ENCODE measurements around the gene SEC11A. TPM values are rescaled to one million over a fixed set of nuclear protein-coding genes. Genes with fewer than 3 reads are reported as not detected.

SEC11A gene
- total RNA-seq, 1 experiment from 2014 or later: 192 TPM

DNA sequence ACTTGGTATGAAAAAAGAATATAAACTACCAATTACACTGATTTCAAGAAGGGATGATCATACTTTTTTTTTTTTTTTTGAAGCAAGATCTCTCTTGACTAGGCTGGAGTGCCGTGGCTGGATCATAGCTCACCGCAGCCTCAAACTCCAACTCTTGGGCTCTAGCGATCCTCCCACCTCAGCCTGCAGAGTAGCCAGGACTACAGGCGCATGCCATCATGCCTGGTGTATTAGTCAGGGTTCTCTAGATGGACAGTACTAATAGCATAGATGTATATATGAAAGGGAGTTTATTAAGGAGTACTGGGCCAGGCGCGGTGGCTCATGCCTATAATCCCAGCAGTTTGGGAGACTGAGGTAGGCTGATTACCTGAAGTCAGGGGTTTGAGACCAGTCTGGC is 11.5 kb upstream of the SEC11A start:
- Mint-ChIP-seq H3K4me3 (ENCODE audit: unreplicated experiment) (no peak overlapping the region), H3K36me3 (ENCODE audit: insufficient read depth, unreplicated experiment) (no peaks in the 10 kb centered on the region), H3K27ac (ENCODE audit: low read depth, unreplicated experiment) (no peak overlapping the region), H3K27me3 (ENCODE audit: insufficient read depth, unreplicated experiment) (no peaks in the 10 kb centered on the region), H3K4me1 (ENCODE audit: insufficient read depth, unreplicated experiment) (peaks cover 8% of the 10 kb centered on the region), H3K9me3 (ENCODE audit: unreplicated experiment) (no peaks in the 10 kb centered on the region)
- intact Hi-C loops (cut with micrococcal nuclease): no loop called here
- TF ChIP-seq, protein P1, sequence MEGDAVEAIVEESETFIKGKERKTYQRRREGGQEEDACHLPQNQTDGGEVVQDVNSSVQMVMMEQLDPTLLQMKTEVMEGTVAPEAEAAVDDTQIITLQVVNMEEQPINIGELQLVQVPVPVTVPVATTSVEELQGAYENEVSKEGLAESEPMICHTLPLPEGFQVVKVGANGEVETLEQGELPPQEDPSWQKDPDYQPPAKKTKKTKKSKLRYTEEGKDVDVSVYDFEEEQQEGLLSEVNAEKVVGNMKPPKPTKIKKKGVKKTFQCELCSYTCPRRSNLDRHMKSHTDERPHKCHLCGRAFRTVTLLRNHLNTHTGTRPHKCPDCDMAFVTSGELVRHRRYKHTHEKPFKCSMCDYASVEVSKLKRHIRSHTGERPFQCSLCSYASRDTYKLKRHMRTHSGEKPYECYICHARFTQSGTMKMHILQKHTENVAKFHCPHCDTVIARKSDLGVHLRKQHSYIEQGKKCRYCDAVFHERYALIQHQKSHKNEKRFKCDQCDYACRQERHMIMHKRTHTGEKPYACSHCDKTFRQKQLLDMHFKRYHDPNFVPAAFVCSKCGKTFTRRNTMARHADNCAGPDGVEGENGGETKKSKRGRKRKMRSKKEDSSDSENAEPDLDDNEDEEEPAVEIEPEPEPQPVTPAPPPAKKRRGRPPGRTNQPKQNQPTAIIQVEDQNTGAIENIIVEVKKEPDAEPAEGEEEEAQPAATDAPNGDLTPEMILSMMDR (IDR thresholded peaks at IDR 0.05; ENCODE audit: unreplicated experiment): no peak
- DNase-seq (ENCODE audit: unreplicated experiment): no peak
- ChIA-PET CTCF (no interaction called here), POLR2A (interaction anchor here (0.6 to 4.5 kb wide), 3 partner anchors 8 to 128 kb away, joined by 3 to 20 read pairs (median 4); partner anchors contain the start of gene SEC11A)
- BruUV-seq (replicated peaks): no TSS peak

DNA sequence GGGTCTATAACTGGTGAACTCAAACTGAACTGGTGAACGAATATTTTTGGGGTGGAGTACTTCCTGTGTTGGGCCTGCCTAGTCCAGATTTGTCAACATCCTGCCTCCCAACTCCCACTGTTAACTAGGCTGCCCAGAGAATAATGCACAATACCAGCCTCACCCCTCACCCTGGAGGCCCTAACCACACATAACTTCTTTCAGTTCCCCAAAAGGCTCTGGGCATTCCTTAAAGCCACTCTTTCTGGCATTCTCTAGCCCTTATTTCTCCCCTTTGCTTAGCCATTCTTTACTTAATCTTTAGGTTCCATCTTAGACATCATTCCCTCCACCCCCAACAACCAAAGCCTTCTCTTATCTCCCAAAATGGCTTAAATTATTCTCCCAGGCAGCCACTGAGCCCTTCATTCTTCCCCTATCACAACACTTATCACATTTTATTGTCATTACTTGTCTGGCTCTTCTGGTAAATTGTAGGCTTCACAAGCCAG is 9.1 kb upstream of the SEC11A start:
- H3K27ac Mint-ChIP-seq (ENCODE audit: low read depth, unreplicated experiment): no peak overlapping the region
- H3K36me3 Mint-ChIP-seq (ENCODE audit: insufficient read depth, unreplicated experiment): no peaks in the 10 kb centered on the region
- H3K27me3 Mint-ChIP-seq (ENCODE audit: insufficient read depth, unreplicated experiment): no peaks in the 10 kb centered on the region
- no peaks in the 10 kb centered on the region for H3K9me3 Mint-ChIP-seq (ENCODE audit: unreplicated experiment)
- BruUV-seq (replicated peaks): no TSS peak
- no peak for DNase-seq (ENCODE audit: unreplicated experiment)
- CTCF ChIA-PET: no interaction called here
- no peak overlapping the region for H3K4me3 Mint-ChIP-seq (ENCODE audit: unreplicated experiment)
- POLR2A ChIA-PET: interaction anchor here (0.6 to 4.5 kb wide), 3 partner anchors 8 to 22 kb away, joined by 3 to 20 read pairs (median 7); partner anchors contain the start of gene SEC11A
- TF ChIP-seq, protein P1 (IDR thresholded peaks at IDR 0.05; ENCODE audit: unreplicated experiment): no peak
- intact Hi-C loops (cut with micrococcal nuclease): no loop called here
- H3K4me1 Mint-ChIP-seq (ENCODE audit: insufficient read depth, unreplicated experiment): peaks cover 8% of the 10 kb centered on the region

DNA sequence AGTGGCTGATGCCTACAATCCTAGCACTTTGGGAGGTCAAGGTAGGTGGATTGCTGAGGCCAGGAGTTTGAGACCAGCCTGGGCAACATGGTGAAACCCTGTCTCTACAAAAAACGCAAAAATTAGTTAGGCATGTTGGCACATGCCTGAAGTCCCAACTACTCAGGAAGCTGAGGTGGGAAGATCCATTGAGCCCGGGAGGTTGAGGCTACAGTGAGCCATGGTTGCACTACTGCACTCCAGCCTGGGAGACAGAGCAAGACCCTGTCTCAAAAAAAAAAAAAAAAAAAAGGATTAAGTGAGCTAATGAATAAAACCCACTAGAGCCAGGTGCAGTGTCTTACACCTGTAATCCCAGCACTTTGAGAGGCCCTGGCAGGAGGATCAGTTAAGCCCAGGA is 6.7 kb upstream of the SEC11A start:
- intact Hi-C loops (cut with micrococcal nuclease): no loop called here
- Mint-ChIP-seq H3K27me3 (ENCODE audit: insufficient read depth, unreplicated experiment) (no peaks in the 10 kb centered on the region), H3K9me3 (ENCODE audit: unreplicated experiment) (no peaks in the 10 kb centered on the region), H3K4me1 (ENCODE audit: insufficient read depth, unreplicated experiment) (peaks cover 8% of the 10 kb centered on the region), H3K27ac (ENCODE audit: low read depth, unreplicated experiment) (no peak overlapping the region), H3K4me3 (ENCODE audit: unreplicated experiment) (no peak overlapping the region), H3K36me3 (ENCODE audit: insufficient read depth, unreplicated experiment) (no peaks in the 10 kb centered on the region)
- CTCF ChIA-PET: interaction anchor here (1.1 kb wide), 1 partner anchor 205 kb away, joined by 4 read pairs; no protein-coding TSS in a partner anchor
- TF ChIP-seq, protein P1 (IDR thresholded peaks at IDR 0.05; ENCODE audit: unreplicated experiment): no peak
- DNase-seq (ENCODE audit: unreplicated experiment): no peak
- BruUV-seq (replicated peaks): no TSS peak
- POLR2A ChIA-PET: interaction anchor here (1.3 to 1.4 kb wide), 2 partner anchors 13 to 20 kb away, joined by 4 to 5 read pairs; no protein-coding TSS in a partner anchor

DNA sequence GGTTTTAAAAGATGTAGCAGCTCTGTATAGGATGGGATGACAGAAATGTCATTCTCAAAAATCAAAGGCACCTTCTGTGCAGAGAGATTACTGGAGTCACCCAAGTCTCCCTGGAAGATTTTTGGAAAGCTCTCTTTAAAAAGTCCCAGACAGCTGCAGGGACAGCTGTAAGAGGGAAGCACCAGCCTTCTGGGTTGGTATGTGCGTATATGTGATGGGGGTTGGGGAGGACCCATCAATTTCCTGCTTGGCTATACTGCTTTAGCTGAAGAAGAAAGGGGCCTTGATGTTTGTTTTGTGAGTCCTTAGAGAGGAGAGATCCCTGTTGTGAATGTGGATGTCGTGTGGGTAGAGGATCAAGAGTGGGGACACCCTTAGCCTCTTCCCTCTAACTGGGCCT is 5.4 kb upstream of the SEC11A start:
- Mint-ChIP-seq H3K27ac (ENCODE audit: low read depth, unreplicated experiment) (no peak overlapping the region), H3K9me3 (ENCODE audit: unreplicated experiment) (no peaks in the 10 kb centered on the region), H3K4me1 (ENCODE audit: insufficient read depth, unreplicated experiment) (peaks cover 8% of the 10 kb centered on the region), H3K27me3 (ENCODE audit: insufficient read depth, unreplicated experiment) (no peaks in the 10 kb centered on the region), H3K4me3 (ENCODE audit: unreplicated experiment) (no peak overlapping the region), H3K36me3 (ENCODE audit: insufficient read depth, unreplicated experiment) (no peaks in the 10 kb centered on the region)
- no TSS peak for BruUV-seq (replicated peaks)
- TF ChIP-seq, protein P1 (IDR thresholded peaks at IDR 0.05; ENCODE audit: unreplicated experiment): no peak
- intact Hi-C loops (cut with micrococcal nuclease): no loop called here
- CTCF ChIA-PET: interaction anchor here (0.6 to 1.0 kb wide), 2 partner anchors 53 to 207 kb away, joined by 3 to 5 read pairs; no protein-coding TSS in a partner anchor
- DNase-seq (ENCODE audit: unreplicated experiment): no peak
- POLR2A ChIA-PET: interaction anchor here (1.1 to 2.0 kb wide), 2 partner anchors 14 to 30 kb away, joined by 4 to 10 read pairs; no protein-coding TSS in a partner anchor

All from MCF 10A (cell line).